Stimulated activated CD8-positive, alpha-beta memory T cell treated with anti-CD3 and anti-CD28 coated beads, Interleukin-15, amount 100 ng/mL, for 48 hours (primary cell): ENCODE measurements around the gene HCN2.
"Not testable (repeated sequence)": the region's sequence is repeated elsewhere in the genome, so short reads cannot be mapped to it uniquely, and the experiment has no call there.

ENCODE experiments used
- DNase-seq, 2 donors: peaks; one replicate each; pipeline ENCODE4 v3.0.0-alpha.2; 2020; ENCODE audit warnings: low read depth in 2 of 2

The HCN2 gene

GRCh38 chr19:619286-620002, 29.8 kb downstream of the HCN2 start:
- no peak for DNase-seq

- no peak for DNase-seq
These were observed 30.6 kb downstream of the HCN2 start for GRCh38 chr19:620166-620862.

GRCh38 chr19:621191-621590, 31.5 kb downstream of the HCN2 start:
- DNase-seq, result not testable (repeated sequence)

- no peak for DNase-seq
These were observed 32.1 kb downstream of the HCN2 start for GRCh38 chr19:621819-622218.

- DNase-seq, result no peak
These were observed 33.0 kb downstream of the HCN2 start for GRCh38 chr19:622666-623065.

GRCh38 chr19:623175-623916, 33.7 kb downstream of the HCN2 start:
- no peak for DNase-seq

- no peak for DNase-seq
These were observed 34.3 kb downstream of the HCN2 start for GRCh38 chr19:623974-624373.

GRCh38 chr19:624433-625109, 34.9 kb downstream of the HCN2 start:
- no peak for DNase-seq

- DNase-seq, result no peak
These were observed 35.6 kb downstream of the HCN2 start for GRCh38 chr19:625257-625656.

- DNase-seq, result not testable (repeated sequence)
These were observed 36.9 kb downstream of the HCN2 start for GRCh38 chr19:626566-626965.

- DNase-seq, result no peak
These were observed 38.5 kb downstream of the HCN2 start for GRCh38 chr19:628168-628567.

- not testable (repeated sequence) for DNase-seq
These were observed 39.8 kb downstream of the HCN2 start for GRCh38 chr19:629515-629914.

GRCh38 chr19:629961-630714, 40.5 kb downstream of the HCN2 start:
- DNase-seq, result no peak

GRCh38 chr19:632579-633067, 42.9 kb downstream of the HCN2 start:
- peak; percentile 37 to 38 for DNase-seq

- DNase-seq, result peak; percentile 95
These were observed 43.5 kb downstream of the HCN2 start, which contains the start of gene POLRMT for GRCh38 chr19:633068-633785. Gene POLRMT (minus strand): TSS chr19:633537. CDS start chr19:633512, 25 bp downstream.

GRCh38 chr19:633786-634639, 44.3 kb downstream of the HCN2 start:
- no peak for DNase-seq

- no peak for DNase-seq
These were observed 45.4 kb downstream of the HCN2 start for GRCh38 chr19:634975-635652.

GRCh38 chr19:638906-639252, 49.2 kb downstream of the HCN2 start:
- DNase-seq, result no peak
